SK-MEL-5 (cell line): ENCODE data around the gene WDR64. TPM values are rescaled to one million over a fixed set of nuclear protein-coding genes. Genes with fewer than 3 reads are reported as not detected.

Source experiments
- total RNA-seq: library from RNA; depleted of rRNA; stranded (reverse); fragments of >200 nt; shearing (Covaris generic); gene quantifications from 2 replicates; pipeline ENCODE4 v1.2.3, GENCODE V29; 2014; rRNA removed

Gene WDR64
- total RNA-seq, 1 experiment from 2014 or later, result not detected

Other genes starting within 250 kb of the WDR64 start
- 68.6 and 79.1 TPM in 2 replicates for gene FH, start 132.5 kb upstream of the WDR64 start, total RNA-seq
- gene KMO, start 119.9 kb upstream of the WDR64 start, total RNA-seq, result 0.08 and 0.40 TPM in 2 replicates
- gene CHML, start 11.9 kb upstream of the WDR64 start, total RNA-seq, result 10.8 and 11.6 TPM in 2 replicates
- gene OPN3, start 11.9 kb upstream of the WDR64 start, total RNA-seq, result 8.8 and 10.2 TPM in 2 replicates
- gene EXO1, start 195.9 kb downstream of the WDR64 start, total RNA-seq, result 34.6 and 38.6 TPM in 2 replicates